Activated CD4-positive, CD25-positive, alpha-beta regulatory T cell treated with anti-CD3 and anti-CD28 coated beads, Interleukin-2, amount 50 U/mL, for 24 hours (primary cell): ENCODE results near the gene SPAG6.

Experiments
- ATAC-seq, 2 donors: fragments of 150-1000 bp; cut with Tn5 transposase; one replicate each; pipeline ENCODE4 v1.10.0; 2021; ENCODE audit warnings: mild to moderate bottlenecking in 1 of 2, moderate library complexity in 1 of 2

Gene SPAG6

DNA sequence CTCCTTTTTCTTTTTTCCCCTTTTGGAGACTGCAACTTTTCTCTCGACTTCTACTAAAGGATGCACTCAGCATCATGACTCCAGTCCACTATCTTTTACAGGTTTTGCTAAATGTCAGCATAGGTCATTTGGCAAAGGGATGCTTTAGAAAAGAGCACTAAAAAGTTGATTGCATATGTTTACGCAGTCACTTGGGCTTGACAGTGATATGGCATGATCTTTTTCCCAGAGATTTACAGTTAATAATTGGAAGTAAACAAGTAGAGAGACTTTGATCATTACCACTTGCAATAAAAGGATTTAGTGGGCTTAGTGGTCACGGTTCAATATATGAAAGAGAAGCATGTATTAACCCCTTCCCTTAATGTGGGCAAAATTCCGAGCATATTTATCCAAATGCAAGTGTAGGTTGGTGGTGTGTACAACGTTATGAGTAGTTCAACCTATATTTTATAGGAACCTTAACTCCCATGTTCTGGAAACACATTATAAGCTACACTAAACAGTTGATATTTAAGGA lies 22.6 kb upstream of the SPAG6 start:
- ATAC-seq = no peak

DNA sequence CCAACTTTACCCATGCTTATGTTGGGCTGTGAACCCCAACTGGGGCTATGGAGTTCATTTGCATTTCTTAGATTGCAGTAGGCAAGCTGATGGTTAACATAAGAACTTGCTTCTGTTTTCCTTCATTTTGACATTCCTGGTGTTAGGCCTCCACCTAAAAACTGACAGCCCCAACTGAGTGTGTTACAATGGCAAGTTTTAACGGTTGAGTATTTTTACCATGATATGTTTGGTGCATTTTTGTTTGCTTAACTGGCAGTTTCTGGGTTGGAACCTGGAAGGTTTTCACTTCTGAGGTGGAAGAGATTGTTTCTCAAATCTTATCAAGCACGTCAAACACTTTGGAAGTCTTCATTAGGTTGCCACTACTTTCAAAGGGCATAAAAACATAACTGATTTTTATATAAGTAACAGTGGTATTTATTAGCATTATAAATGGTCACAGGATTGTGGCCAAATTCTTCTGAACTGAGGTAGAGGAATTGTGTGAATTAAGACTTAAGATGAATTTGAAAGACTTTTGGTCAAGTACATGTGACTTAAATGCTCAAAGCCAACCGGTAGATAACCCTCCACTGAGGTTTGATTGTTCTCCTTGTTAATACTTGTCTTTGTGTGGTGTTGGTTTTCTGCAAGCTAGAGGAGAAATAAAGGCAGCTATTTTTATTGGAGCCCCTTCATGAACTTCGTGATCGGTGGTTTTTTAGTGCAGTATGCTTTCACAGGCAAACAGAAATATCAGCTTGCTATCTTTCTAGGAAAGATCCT lies 21.6 kb upstream of the SPAG6 start:
- ATAC-seq = no peak

- ATAC-seq = no peak
These were observed 20.9 kb upstream of the SPAG6 start for GRCh38 chr10:22324413-22324812.

- ATAC-seq = no peak
These were observed 20.4 kb upstream of the SPAG6 start for GRCh38 chr10:22324893-22325271.

DNA sequence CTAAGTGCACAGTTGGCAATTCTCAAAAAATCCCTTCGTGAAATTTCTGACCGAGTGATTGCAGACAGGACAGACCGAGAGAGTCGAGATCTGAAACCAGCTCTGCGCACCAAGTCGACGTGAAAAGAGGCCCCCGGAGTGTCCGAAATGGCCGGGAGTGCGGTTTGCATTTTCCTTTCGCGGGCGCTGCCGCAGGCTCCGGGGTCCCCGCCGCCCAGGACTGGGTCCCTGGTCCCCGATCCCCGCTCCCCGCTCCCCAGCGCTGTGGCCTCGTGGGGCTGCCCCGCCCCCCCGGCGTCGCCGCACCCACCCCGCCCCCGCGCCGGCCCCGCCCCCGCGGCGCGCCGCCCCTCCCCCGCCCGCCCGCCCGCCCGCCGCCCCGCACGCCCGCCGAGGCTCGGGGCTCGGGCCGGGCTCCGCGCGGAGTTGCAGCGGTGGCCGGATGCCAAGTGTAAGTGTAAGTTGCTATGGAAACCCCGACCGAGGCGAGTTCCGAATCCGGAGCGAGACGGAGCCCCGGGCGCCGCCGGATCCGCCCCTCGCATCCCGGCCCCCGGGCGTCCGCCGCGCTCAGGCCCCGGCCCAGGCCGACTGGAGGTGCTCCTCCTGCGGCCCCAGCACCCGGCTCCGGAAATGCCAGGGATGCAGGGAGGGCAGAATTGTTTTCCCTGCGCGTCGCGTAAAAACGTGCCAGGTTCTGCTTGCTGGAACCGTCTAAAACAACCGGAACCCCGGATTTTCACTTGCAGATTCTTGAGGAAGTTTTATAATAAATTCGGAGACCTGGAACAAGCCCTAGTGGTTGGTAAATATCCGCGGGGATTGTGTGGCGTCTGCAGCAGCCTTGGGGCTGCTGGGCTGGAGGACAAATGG lies 19.8 kb upstream of the SPAG6 start:
- peak; percentile 9 to 19 for ATAC-seq

DNA sequence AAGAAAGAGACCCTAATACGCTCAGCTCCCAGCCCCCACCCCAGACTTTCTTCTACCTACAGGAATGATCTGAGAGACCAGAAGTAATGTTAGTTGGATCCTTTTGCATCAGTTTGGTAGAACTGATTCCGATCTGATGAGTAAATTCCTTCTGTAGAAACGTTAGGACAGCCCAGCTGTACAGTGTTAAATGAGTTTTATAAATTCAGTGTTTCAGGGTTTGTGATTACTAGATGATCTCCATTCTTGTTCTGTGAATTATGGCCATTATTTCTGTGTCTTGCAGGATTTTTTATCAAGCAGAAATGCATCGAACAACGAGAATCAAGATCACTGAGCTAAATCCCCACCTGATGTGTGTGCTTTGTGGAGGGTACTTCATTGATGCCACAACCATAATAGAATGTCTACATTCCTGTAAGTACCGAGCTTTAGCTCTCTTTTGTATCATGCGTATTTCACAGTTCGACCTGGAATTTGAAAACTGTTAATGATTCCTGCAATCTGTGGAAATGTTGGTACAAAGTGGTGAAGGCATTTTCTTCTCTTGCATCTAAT lies 19.1 kb upstream of the SPAG6 start:
- ATAC-seq = no peak

- ATAC-seq = no peak
These were observed 16.1 kb upstream of the SPAG6 start for GRCh38 chr10:22329150-22329549.

DNA sequence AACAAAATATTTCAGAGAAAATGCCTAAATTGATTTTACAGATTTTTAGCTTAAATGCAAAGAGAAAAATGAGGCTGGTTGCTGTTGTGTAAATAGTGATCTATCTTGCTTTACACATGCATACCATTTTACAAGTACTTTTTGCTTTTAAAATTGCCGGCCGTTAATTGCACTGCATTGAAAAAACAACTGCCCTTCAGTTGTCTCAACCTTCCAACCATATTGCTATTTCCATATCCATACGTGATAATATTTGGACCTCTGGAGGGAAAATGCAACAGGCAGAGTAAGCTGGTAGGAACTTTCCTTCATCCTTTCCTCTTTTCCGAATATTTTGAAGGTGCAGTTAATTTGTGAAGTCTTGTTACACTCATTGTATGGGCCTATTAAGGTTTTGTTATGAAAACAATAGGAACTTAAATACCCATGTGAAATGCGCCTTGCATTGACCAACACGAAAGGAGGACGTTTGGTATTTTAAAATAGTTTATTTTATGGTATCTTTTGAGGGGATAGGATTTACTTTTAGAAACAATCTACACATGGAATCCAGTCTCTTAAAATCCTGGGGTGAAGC lies 13.1 kb upstream of the SPAG6 start:
- ATAC-seq = no peak

DNA sequence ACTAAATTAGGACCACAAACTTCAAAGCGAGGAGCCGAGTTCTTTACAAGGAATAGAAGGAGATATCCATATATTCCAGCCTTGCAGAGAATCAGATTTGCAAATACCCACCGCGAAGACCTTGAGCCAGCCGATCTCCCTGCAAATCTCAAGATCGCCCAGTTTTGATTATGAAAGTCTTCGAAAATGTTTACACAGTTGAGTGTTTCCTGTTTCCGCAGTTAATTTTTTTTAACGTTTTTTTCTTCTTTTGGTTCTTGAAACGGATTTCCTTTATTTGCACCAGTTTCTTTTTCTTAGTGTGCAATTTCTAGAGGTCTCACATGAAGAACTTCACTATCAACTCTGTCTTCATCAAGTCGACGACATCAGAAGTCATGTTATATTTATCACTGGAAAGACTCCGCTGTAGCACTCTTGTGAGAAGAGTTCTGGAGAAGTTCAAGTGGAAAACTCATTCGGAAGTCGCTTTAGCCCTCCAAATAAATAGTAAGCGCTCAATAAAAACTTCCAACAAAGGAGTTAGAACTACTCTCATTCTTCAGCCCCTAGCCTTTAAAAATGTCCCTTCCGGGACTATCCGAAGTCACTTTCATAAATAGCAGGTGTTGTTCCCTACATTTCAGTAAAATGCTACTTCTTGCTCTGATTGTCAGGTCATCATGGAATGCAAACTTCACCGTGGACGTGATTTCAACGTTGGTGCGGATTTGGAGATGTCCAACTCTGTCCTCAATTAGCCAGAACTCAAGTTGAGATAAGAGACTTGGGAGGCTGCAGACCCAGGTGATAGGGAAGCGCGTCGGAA lies 11.9 kb upstream of the SPAG6 start:
- no peak for ATAC-seq

DNA sequence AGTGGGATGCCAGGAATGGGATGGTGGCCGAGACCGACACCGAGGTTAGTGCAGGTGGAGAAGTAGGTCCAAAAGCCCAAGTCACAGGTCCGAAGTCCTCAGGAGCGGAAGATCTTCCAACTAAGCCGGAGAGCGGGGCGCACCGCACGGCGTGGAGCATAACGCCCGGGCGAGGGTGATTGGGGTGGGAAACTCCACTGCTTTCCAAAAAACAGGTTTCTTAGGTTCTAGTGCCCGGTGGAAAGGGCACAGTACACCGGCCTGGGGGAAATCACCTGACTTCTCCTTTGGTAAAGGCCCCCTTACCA lies 11.4 kb upstream of the SPAG6 start:
- no peak for ATAC-seq

GRCh38 chr10:22334414-22335172 lies 10.7 kb upstream of the SPAG6 start:
- no peak for ATAC-seq

- ATAC-seq = peak; percentile 77 to 83
These were observed 9.9 kb upstream of the SPAG6 start for GRCh38 chr10:22335173-22335933.

GRCh38 chr10:22338185-22338900 lies 7.0 kb upstream of the SPAG6 start:
- no peak for ATAC-seq

DNA sequence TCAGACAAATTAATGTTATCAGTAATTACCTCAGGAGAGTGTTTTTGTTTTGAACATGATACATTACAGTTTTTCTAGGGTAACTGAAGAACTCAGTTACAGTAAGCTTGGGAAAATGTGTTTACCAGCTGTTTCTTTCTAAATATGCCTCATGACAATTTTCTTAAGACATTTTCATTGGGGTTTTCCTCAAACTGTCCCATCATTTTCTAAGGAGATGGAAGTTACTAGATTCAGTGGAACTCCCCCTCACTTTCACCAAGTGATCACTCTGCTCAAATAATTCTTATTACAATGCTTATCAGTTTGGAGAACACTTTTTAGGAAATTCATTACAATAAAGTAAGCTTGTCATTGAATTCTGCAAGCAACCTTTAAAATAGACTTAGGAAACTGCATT lies 6.4 kb upstream of the SPAG6 start:
- ATAC-seq = no peak

DNA sequence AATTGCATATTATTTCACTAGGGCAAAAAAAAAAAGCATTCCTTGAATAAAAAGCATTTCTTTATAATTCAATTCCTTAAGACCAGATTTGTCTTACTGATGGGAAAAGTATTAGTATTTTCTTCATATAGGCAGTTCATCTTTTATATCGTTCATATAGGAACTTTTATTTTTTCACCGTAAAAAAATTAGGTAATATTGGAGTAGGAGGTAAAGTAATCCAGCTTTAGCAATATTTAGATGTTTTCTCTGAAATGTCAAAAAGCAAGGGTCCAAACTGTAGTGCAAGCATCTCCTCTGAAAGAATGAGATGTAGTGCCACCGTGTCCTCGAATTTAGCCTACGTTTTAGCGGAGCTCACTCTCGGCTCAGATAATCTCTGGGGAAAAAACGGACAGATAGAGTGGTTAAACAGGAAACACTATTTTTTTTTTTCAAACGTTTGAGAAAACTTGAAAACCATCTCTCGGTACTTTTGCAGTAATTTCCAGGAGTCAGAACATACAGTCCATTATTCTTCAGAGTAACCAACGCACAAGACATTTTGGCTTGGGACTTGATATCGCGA lies 5.5 kb upstream of the SPAG6 start:
- no peak for ATAC-seq

GRCh38 chr10:22340329-22341189 lies 4.7 kb upstream of the SPAG6 start:
- ATAC-seq = peak; percentile 54 to 55

- no peak for ATAC-seq
These were observed 3.9 kb upstream of the SPAG6 start for GRCh38 chr10:22341190-22341925.

DNA sequence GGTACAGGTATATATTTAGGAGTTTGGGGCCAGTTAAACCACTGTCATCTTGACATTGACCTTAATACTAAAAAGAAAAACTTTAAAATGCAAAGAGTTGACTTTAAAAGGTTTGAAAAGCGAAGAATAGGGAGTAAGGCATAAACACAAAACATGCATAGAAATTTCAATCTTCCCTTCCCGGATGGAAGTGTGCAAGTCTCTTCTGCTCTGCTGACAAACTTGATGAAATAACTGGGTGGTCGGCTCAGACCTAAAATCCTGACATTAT lies 3.4 kb upstream of the SPAG6 start:
- ATAC-seq = no peak
